ENCODE data around the gene CELSR1. TPM values are rescaled to one million over a fixed set of nuclear protein-coding genes. Genes with fewer than 3 reads are reported as not detected.

The CELSR1 gene
- total RNA-seq, 4 donors from 2014 or later = 31.7 to 72.7 (median 54.1) TPM

GRCh38 chr22:46429325-46429853 is 108.0 kb downstream of the CELSR1 start:
- no peak for TF ChIP-seq POLR2A (IDR thresholded peaks at IDR 0.05)
- no peak for TF ChIP-seq CTCF (IDR thresholded peaks at IDR 0.05)
- no peak for DNase-seq (ENCODE audit: low spot score in 2 of 2)
- no peak overlapping the region for H3K4me3 ChIP-seq (ENCODE audit: low read depth, poor library complexity, severe bottlenecking)
- intact Hi-C loops (cut with DNase I; ENCODE audit: low total_unique reads) = no loop called here
- WGBS, 2 donors = 57 to 64% methylated on average over 13 of the region's 13 CpGs

DNA sequence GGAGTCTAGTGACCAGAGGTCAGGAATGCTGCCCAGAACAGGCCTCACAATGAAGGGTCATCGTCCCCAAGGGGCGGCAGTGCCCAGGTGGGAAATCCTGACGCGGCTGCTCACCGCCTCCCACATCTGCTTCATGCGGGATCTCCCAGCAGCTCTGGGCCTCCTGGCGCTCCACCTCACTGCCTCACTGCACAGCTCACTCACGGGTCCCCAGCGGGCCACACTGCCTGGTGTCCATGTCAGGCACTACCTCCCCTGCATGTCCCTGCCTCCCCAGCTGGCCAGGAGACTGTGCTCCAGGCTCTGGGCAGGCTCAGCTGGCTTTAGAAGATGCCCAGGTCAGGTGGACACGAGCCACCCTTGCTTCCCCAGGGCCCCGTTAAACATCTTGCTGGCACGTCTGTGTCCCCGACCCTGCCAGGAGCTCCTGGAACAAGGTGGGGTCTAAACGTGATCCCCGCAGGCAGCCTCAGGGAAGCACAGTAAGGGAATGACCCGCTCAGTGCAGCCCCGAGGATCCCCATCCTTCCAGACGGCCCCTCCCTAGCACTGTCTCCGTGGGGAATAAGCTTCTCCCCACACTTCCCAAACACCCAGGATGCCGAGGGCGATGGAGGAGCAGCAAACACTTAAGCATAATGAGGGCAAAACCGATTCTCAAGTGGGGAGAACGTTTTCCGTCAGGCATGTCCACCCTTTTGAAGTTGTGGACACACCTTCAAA is 108.7 kb downstream of the CELSR1 start:
- TF ChIP-seq CTCF (IDR thresholded peaks at IDR 0.05) (no peak), POLR2A (IDR thresholded peaks at IDR 0.05) (no peak)
- DNase-seq (ENCODE audit: low spot score in 2 of 2) = no peak
- no peak overlapping the region for H3K4me3 ChIP-seq (ENCODE audit: low read depth, poor library complexity, severe bottlenecking)
- WGBS, 2 donors = 75 to 77% methylated on average over 24 of the region's 24 CpGs
- intact Hi-C loops (cut with DNase I; ENCODE audit: low total_unique reads) = no loop called here

DNA sequence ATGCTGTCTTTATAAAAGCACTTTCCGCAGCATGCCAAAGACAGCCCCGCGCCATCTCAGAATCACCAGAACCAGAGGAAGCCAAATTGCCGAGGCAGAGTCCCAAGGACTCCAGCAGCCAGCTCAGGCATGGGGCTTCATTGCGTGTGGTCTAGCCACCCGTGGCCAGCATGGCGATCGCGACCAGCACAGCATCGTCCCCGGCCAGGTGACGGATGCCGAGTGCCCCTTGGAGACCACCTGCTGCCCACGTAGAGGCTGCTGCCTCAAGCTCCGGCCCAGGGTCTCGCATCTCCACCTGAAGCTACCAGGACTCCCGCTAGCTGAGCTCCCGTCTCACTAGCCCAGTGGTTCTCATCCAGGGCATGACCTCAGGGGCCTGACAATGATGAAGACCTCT is 109.2 kb downstream of the CELSR1 start:
- intact Hi-C loops (cut with DNase I; ENCODE audit: low total_unique reads) = no loop called here
- no peak for TF ChIP-seq POLR2A (IDR thresholded peaks at IDR 0.05)
- no peak for TF ChIP-seq CTCF (IDR thresholded peaks at IDR 0.05)
- 94 to 95% methylated on average over 16 to 18 of the region's 18 CpGs for WGBS, 2 donors
- DNase-seq (ENCODE audit: low spot score in 2 of 2) = no peak
- no peak overlapping the region for H3K4me3 ChIP-seq (ENCODE audit: low read depth, poor library complexity, severe bottlenecking)

GRCh38 chr22:46425016-46425415 is 112.4 kb downstream of the CELSR1 start:
- 52 to 74% methylated on average over 3 of the region's 3 CpGs for WGBS, 2 donors
- DNase-seq (ENCODE audit: low spot score in 2 of 2) = no peak
- intact Hi-C loops (cut with DNase I; ENCODE audit: low total_unique reads) = no loop called here
- TF ChIP-seq POLR2A (IDR thresholded peaks at IDR 0.05) (no peak), CTCF (IDR thresholded peaks at IDR 0.05) (no peak)
- H3K4me3 ChIP-seq (ENCODE audit: low read depth, poor library complexity, severe bottlenecking) = no peak overlapping the region

DNA sequence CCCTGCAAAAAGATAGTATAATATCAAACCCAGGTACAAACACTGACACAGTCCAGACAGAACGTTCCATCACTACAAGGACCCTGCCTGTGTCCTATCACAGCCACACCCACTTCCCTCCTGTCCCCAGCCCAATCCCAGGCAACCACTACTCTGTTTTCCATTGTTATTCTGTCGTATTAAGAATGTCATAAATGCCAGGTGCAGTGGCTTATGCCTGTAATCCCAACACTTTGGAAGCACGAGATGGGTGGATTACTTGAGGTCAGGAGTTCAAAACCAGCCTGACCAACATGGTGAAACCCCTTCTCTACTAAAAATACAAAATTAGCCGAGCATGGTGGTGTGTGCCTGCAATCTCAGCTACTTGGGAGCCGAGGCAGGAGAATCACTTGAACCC is 112.9 kb downstream of the CELSR1 start:
- WGBS, 2 donors = 72 to 82% methylated on average over 5 of the region's 5 CpGs
- intact Hi-C loops (cut with DNase I; ENCODE audit: low total_unique reads) = no loop called here
- no peak for TF ChIP-seq POLR2A (IDR thresholded peaks at IDR 0.05)
- TF ChIP-seq CTCF (IDR thresholded peaks at IDR 0.05) = no peak
- H3K4me3 ChIP-seq (ENCODE audit: low read depth, poor library complexity, severe bottlenecking) = no peak overlapping the region
- DNase-seq (ENCODE audit: low spot score in 2 of 2) = no peak

GRCh38 chr22:46422896-46423295 is 114.5 kb downstream of the CELSR1 start:
- no peak for DNase-seq (ENCODE audit: low spot score in 2 of 2)
- intact Hi-C loops (cut with DNase I; ENCODE audit: low total_unique reads) = no loop called here
- TF ChIP-seq CTCF (IDR thresholded peaks at IDR 0.05) (no peak), POLR2A (IDR thresholded peaks at IDR 0.05) (no peak)
- no peak overlapping the region for H3K4me3 ChIP-seq (ENCODE audit: low read depth, poor library complexity, severe bottlenecking)
- 76 to 92% methylated on average over 8 of the region's 8 CpGs for WGBS, 2 donors

All from lower leg skin (tissue), 4 donors.